ENCODE results near the gene GAL3ST3.
A peak's percentile ranks its signal among the peaks of the same experiment; 100 is the strongest.
"Not testable (repeated sequence)": the region's sequence is repeated elsewhere in the genome, so short reads cannot be mapped to it uniquely, and the experiment has no call there.

Gene GAL3ST3

GRCh38 chr11:66048547-66049323, at the start of gene GAL3ST3:
Gene GAL3ST3 (minus strand): TSS chr11:66049161. CDS start chr11:66045415, 3,746 bp downstream.
- DNase-seq, result no peak

DNA sequence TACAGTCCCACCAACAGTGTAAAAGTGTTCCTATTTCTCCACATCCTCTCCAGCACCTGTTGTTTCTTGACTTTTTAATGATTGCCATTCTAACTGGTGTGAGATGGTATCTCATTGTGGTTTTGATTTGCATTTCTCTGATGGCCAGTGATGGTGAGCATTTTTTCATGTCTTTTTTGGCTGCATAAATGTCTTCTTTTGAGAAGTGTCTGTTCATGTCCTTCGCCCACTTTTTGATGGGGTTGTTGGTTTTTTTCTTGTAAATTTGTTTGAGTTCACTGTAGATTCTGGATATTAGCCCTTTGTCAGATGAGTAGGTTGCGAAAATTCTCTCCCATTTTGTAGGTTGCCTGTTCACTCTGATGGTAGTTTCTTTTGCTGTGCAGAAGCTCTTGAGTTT, 43.2 kb upstream of the GAL3ST3 start:
- not testable (repeated sequence) for DNase-seq

- no peak for DNase-seq
These were observed 41.3 kb upstream of the GAL3ST3 start for GRCh38 chr11:66090288-66090687.

DNA sequence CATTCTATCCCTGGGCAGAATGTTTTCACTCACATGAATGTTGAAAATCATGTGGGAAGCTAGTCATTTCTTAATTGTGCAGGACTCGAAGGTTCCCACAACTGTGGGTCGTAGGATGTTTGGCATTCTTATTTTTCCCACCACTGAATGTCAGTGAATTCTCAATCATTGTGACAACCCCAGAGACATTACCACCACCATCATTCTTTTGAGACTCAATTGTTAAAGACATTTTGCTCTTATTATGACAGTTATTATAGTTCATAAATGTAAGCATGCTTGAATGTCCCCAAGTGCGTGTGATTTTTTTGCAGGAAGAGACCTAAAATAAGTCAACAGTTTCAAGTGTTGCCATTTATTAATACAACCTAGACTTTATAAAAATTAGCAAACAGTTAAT, 40.1 kb upstream of the GAL3ST3 start:
- DNase-seq, result no peak

DNA sequence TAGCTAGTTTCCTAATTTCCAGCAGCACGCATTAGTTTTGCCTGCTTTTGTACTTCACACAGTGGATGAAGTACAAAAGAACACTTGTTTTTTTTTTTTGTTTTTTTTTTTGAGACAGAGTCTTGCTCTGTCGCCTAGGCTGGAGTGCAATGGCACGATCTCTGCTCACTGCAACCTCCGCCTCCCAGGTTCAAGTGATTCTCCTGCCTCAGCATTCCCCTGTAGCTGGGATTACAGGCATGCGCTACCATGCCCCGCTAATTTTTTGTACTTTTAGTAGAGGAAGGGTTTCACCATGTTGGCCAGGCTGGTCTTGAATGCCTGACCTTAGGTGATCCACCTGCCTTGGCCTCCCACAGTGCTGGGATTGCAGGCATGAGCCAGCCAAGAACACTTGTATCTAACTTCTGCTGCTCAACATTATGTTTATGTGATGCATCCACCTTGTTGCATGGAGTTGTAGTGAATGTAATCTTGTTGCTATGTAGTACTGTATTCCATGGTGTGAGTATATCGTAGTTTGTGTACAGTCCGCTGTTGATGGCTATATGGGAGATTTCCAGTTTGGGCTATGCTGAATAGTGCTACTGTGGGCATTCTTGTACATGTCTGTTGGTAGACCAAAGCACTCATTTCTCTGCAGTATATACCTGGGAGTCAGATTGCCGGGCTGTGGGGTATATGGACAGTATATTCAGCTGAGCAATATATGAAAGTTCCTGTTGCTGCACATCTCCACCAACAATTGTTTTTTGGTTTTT, 38.4 kb upstream of the GAL3ST3 start:
- no peak for DNase-seq

DNA sequence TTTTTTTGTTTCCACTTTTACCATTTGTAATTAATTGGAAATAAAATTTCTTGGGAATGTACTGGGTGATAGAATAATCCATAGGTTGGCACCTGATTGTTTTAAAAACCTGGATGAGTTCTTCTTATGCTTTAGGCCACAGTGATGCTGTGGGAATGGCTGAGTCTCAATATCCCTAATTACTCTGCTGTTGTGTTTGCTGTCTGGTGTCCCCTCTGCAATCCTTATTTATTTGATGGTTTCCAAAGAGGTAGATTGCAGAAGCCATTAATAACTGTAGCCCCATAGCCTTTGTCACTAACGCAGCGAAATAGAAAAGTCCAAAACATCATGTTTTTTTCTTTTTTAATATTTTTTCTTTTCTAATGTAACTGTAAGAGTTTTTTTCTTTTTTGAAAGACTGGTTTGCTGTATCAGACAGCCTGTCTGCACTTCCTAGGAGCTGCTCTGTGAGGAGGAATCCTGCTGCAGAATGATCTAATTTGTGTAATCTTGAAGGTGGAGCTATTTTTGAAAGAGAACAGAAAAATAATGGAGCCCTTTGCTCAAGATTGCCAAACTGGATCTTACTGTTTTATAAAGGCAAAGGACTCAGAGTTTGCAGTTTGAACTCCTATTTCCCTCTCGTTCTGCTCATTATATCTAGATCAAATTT, 36.0 kb upstream of the GAL3ST3 start:
- DNase-seq, result no peak

DNA sequence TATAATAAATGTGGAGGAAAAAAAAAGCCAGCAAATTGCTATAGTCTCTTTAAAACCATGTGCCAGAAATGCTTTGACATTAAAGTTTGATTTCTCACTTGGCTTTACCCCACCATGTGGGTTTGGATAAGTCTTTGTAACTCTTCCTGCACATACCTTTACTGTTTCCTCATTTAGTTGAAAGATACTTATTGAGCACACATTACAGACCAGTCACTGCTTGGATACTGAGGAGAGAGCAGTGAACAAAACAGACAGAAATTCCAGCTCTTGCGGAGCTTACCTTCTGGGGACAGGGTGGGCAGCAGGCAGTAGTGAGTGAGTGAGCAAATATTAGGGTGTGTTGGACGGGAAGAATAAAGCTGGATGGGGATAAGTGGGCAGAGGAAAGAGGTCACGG, 34.8 kb upstream of the GAL3ST3 start:
- DNase-seq, result no peak

DNA sequence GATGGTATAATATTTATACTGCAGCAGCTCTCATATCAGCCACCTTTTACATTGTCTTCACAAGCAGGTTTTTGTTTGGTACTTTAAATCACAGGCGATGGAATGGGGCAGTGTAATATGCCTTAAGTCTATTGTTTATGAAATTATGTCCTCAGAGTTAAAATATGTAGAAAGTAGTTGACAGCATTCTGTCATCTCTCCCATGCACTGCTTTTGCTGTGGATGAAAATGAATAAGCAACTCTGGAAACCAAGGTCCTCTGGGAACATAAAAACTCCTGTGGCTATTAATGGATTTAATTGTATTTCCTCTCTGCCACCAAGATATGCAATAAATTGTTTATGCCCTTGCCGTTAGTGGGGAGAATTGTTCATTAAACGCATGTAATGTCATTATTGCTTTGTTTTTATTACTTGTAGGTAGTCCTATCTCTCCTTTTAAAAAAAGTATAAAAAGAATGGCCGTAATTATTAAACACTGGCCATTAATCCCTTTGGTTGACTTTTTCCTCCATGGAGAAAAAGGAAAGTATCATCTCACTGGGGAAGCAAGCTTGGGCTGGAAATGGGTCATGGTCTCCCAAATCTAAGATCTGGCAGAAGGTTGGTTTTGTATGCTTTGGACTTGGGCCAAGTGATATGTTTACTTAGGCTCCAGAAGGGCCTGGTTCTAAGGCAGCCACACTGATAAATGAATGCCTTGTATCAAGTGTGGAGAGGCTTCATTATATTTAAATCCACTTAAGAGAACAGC, 34.2 kb upstream of the GAL3ST3 start:
- no peak for DNase-seq

GRCh38 chr11:66081505-66081904, 32.5 kb upstream of the GAL3ST3 start:
- peak; percentile 62 for DNase-seq

- no peak for DNase-seq
These were observed 31.3 kb upstream of the GAL3ST3 start for GRCh38 chr11:66080055-66080817.

GRCh38 chr11:66078949-66079348, 30.0 kb upstream of the GAL3ST3 start:
- DNase-seq, result not testable (repeated sequence)

GRCh38 chr11:66077927-66078326, 29.0 kb upstream of the GAL3ST3 start:
- DNase-seq, result no peak

DNA sequence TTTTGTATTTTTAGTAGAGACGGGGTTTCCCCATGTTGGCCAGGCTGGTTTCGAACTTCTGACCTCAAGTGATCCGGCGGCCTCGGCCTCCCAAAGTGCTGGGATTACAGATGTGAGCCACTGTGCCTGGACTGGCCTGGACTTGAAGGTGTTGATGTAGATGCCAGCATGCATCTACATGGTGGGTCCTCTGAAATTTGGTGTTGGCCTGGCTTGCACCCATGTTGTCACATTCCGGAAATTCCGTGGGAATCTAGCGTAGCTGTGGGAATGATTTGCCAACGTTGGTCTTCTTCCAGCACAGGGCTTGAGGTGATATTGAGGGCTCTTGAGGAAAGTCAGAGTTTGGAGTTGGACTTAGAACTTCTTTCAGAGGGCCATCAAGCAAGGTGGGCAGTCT, 27.6 kb upstream of the GAL3ST3 start:
- no peak for DNase-seq

DNA sequence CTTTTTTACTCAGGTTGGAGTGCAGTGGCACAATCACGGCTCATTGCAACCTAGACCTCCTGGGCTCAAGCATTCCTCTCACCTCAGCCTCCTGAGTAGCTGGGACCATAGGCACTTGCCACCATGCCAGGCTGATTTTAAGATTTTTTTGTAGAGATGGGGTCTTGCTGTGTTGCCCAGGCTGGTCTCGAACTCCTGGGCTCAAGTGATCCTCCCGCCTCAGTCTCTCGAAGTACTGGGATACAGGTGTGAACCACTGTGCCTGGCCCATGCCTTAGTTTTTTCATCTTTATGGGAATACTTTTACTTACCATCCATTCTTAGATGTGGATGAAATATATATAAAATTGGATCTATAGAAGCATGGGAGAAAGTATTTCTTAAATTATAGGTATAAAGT, 26.3 kb upstream of the GAL3ST3 start:
- DNase-seq, result no peak

GRCh38 chr11:66073669-66074068, 24.7 kb upstream of the GAL3ST3 start:
- no peak for DNase-seq

DNA sequence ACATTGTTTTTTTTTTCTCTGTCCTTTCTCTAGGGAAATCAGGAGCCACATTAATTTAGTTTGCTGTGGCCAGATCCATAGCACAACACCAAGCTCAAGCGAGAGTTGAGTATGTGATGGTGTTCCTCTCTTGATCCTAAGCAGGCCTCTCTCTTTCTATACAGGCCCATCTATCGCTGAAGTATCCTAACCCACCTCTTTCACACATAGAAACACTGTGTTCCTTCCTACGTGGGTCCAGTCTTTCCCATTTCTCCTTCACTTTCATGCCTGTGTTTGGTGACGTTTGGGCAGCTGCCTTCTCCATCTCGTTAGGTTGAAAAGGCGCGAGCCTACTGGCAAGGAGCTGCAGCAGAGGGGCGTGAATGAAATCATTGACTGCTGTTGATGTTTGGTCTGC, 23.6 kb upstream of the GAL3ST3 start:
- DNase-seq, result no peak

- DNase-seq, result no peak
These were observed 23.1 kb upstream of the GAL3ST3 start for GRCh38 chr11:66072081-66072480.

DNA sequence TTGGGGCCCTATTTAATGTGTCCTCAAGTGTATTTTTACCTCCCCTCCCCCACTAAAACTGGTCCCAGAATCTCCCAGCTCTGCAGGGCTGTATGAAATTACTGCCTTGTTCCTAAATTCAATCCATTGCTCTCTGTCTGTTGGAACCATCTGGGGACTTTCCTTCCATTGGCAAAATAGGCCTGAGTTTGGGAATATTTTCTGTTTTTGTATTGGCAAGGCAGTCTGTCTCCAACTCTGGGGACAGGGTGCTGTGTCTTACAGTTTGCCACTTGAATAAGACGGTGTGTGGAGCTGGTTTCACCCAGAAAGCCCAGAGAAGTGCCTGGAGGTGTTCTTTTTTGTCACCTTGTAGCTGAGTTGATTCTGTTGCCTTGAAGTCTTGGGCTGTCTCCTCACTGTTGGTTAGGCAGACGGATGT, 22.4 kb upstream of the GAL3ST3 start:
- no peak for DNase-seq

- no peak for DNase-seq
These were observed 21.8 kb upstream of the GAL3ST3 start for GRCh38 chr11:66070604-66071380.

DNA sequence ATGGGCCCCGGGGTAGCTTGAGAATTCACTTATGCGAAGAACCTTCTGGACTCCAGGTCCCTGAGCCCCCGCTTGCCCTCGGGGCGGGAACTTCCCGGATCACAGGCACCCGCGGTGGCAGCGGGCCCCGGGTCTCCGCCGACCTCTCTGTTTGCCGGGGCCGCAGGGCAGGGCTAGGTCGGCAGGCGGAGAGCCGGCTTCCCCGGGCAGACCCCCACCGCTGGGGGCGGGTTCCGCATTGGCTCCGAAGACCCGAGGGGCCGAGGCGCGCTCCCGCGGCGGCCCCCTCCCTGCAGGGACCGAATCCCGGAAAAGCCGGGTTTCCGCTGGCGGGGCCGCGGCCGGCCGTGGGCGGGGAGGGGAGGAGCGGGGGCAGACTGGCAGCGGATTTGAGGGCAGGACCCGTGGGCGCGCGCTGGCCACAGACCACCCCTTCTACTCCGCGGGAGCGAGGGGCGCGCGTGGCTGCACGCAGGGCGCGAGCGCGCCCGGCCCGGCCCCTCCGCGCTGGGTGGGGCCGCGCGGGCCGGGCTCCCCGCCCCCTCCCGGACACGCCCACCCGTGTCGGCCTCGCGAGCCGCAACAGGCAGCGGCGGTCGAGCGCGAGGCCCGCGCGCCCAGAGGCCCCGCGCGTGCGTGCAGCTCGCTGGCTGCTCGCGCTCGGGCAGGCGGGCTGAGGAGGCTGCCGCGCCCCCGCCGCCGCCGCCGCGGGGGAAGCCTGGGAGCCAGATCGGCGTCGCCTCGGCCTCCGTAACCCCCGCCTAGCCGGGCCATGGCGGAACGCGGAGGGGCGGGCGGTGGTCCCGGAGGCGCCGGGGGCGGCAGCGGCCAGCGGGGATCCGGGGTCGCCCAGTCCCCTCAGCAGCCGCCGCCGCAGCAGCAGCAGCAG, 21.0 kb upstream of the GAL3ST3 start, which contains the start of gene PACS1:
TSS of gene PACS1 (plus strand) at position 558 of the 889 bp plus-strand sequence. CDS start at position 773, 215 bp downstream.
- DNase-seq, result peak; percentile 74

Measured in activated CD4-positive, CD25-positive, alpha-beta regulatory T cell treated with anti-CD3 and anti-CD28 coated beads, Interleukin-2, amount 50 U/mL, for 72 hours (primary cell).